Activated T-cell treated with anti-CD3 and anti-CD28 coated beads for 4 hours (primary cell): ENCODE data around the gene MAP1LC3A.
"Not testable (repeated sequence)": the region's sequence is repeated elsewhere in the genome, so short reads cannot be mapped to it uniquely, and the experiment has no call there.

Source experiments
- DNase-seq: peaks from one replicate; pipeline ENCODE4 v3.0.0-alpha.2; 2020

The MAP1LC3A gene

DNA sequence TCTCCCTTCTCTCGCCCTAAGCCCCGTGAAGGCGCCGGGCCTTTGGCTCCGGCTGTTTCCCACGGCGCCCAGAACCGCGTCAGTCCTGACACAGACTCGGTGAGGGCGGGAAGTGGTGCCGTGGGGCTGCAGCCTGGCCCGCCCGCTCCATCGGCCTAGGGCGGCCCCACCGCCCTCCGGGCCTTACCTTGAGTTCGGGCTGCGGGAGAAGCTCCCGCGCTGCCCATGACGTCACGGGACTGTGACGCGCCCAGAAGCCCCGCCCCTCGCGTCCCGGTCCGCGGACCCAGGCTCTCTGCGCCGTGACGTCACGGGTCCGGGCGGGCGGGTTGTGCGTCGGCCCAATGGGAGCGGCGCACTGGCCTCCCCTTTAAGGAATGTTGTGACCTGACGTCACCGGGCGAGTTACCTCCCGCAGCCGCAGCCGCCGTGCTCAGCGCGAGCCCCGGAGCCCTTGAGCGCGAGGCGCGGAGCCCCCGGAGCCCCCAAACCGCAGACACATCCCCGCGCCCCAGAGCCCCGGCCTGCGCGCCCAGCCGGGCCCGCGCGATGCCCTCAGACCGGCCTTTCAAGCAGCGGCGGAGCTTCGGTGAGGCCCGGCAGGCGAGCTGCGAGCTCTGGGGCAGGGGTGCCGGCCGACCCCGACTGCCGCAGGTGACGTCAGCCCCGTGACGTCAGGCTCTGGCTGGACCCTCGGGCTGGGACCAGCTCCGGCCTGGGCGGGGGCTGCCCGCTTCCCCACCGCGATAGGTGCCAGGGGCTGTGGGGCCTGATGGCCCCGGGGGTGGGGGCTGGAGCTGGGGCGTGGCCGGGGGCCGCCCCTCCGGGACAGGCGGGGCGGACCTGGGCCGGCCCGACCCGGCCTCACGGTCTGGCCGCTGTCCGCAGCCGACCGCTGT lies at the start of gene MAP1LC3A:
MAP1LC3A (plus strand) TSS at position 399 of the 899 bp plus-strand sequence; CDS start at position 550, 151 bp downstream.
- DNase-seq, result peak; percentile 92

DNA sequence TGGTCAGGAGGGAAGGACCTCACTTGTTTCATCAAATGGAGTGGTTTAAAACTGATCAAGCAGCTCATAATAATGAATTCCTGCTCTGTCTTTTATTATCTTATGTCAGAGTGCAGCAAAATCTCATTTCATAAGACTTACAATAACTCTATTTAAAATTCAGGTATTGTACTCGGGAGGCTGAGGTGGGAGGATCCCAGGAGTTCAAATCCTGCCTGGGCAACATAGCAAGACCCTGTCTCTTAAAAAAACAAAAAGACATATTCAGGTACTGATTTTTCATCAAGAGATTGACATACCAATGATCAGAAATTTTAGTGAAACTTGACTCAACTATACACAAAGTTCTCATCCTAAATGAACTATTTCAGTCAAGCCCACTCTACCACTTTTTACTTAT lies 47.9 kb upstream of the MAP1LC3A start:
- DNase-seq, result no peak

DNA sequence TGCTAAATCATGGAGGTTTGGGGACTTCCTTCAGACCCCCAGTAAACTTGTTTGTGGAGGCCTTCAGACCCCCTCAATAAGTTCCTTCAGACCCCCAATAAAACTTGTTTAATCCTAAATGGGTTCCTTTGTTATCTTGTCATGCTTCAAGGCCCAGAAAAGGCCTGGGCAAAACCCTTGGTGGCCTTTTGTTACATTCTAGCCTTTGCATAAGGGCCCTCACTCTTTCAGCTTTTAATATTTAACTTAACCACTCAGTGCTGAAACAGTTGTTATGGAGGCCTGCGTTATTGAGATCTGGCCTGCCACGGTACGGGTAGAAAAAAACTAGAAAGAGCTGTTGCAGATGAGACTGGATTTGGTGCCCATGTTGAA lies 46.6 kb upstream of the MAP1LC3A start:
- no peak for DNase-seq

DNA sequence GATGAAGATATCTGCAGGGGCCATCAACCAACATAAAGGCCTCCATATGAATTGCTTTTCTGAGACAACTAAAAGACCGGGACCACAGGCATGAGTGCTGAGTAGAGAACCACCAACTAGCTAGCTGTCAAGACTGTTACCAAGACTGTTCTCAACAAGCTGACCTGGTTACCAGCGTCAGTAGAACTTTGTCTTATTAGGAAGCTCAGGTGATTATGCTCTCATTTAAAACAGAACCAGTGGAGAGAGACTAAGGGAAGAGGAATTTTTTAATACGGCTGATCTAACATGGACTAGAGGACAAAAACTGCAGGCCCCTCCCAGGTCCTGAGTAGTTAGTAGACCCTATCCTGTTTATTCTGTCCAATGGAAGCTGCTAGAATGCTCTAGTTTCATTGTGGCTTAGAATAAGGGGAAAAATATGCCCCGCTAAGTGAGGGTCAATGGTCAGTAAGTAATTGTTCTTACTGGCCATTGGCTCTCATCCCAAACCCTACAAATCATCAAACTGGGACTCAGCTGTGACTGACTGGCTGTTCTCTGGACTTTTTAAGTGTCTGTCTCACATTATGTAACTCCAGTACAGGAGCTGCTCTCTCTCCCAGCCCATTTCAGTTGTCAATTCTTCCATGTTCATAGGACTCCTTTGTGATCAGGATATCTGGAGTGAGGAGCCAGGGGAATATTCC lies 46.1 kb upstream of the MAP1LC3A start:
- no peak for DNase-seq

DNA sequence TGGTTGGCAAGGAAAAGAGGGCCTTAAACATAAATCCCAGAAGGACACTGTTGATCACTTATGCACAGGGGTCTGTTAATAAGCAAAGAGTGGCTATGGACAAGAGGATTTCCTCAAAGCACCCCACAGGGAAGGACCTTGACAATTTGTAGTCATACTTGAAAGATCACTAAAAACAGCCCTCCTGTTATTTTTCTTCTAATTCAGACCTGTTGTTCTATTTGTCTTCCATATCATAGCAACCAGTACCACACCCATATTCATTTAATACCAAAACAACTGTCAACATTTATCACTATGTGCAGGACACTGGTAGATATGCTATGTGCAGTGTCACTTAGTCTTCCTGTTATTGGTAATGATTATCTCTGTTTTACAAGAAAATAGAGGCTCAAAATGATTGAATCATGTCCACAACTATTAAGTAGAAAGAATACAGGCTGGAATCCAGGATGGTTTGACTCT lies 45.5 kb upstream of the MAP1LC3A start:
- DNase-seq, result no peak

DNA sequence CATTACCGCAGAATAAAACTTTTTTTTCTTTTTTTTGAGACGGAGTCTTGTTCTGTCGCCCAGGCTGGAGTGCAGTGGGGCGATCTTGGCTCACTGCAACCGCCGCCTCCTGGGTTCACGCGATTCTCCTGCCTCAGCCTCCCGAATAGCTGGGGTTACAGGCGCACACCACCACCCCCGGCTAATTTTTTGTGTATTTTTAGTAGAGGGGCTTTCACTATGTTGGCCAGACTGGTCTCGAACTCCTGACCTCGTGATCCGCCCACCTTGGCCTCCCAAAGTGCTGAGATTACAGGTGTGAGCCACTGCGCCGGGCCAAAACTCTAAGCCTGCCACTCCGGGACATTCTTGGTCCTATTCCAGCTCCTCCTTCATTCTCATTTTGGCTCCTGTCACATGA lies 44.5 kb upstream of the MAP1LC3A start:
- not testable (repeated sequence) for DNase-seq

DNA sequence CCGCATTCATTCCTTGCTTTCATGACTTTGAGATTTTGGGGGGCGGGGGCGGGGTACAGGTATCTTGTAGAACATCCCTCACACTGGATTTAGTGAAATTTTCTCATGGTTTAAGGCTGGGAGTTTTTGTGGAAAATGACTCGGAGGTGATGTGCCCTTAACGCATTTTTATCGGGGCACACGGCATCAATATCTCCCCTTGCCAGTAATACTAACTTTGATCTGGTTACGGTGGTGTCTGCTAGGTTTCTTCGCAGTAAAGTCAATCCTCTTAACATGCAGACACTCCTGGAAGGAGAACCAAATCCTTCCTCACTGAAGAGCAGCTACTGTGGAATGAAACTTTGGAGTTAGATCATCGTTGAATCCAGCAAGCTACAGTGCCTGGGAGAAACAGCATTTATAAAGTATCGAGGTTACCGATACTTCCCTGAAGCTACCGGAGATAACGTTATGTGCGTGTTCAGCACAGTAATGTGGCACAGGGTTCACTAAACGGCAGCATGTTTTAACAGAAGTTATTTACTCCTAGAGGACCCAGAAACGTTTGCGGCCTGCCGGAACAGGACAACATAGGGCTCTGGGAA lies 43.5 kb upstream of the MAP1LC3A start:
- no peak for DNase-seq

DNA sequence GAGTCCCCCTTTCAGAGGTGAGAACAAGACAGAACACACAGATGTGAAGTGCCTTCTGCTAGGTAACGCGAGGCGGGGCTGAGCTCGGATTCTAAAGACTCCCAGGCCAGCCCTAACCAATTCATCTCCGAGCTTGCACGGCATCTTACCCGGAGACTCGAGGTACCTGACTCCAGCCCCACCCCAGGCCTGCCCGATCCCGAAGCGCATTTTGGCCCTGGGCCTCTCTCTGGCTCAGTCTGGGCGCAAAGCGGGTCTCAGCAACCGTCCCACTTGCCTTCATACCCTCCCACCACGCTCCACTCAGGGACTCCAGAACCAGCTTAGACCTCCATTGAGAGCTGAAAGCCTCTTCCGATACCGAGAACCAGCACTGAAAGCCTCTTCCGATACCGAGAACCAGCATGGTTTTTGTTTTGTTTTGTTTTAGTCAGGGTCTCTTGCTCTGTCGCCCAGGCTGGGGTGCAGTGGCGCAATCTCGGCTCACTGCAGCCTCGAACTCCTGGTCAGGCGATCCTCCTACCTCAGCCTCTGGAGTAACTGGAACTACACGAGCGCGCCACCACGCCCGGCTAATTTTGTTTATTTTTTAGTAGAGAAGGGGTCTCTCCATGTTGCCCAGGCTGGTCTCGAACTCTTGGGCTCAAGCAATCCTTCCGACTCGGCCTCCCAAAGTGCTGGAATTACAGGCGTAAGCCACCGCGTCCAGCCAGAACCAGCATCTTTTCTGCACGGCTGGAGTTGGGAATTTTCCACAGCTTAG lies 42.9 kb upstream of the MAP1LC3A start:
- peak; percentile 49 for DNase-seq

DNA sequence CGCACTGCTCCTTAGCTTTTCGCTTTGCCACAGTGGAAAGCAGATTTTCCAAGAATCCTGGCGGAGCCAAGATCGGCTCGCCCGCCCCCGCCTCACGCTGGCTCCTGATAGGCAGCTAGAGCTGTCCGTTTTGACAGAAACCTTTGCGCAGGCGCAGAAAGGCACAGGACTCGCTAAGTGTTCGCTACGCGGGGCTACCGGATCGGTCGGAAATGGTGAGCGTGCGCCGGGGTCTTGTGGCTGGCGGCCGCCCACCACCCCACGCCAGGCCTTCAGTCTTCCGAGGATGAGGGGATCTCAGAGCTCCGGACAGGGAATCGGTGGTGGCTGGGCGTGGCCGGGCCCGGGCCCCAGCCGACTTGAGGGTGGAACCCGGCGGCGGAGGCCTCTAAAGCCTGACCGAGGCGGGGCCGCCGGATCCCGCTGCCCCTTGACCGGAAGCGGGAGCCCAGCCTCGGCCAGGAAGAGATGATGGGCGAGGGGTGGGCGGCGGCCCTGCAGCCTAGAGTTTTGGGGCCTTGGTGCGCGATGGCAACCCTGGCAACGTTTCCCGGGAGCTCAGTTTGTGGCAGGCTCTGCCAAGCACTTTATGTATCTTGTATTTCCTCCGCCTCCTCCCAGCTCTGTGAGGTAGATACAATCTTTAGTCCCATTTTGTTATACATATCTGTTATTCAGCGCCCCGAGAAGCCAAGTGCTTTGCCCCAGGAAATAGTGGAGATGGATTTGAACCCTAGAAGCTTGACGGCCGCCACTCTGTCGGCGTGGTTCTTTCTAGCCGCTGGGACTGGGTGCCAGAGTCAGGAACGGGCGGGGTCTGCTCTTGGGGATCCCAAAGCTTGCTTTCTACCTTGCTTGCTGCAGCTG lies 42.0 kb upstream of the MAP1LC3A start, which contains the start of gene DYNLRB1:
DYNLRB1 (plus strand) TSS at position 176 of the 867 bp plus-strand sequence; CDS start at position 213, 37 bp downstream.
- DNase-seq, result peak; percentile 93

DNA sequence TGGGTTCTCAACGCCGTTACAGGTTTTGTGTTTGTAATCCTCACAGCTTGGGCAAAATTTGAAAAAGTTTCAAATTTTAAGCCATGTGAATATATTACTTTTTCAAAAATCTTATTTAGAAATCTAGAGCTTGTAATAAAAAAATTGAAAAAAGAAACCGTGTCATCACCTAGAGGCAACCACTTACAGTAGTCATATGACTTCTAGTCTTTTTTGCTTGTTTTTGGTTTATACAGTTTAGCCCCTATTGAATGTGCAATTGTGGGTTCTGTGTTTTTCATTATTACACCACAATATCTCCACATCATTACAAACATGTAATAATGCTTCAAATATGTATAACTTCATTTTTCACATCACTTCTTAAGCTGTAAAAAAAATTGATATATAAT lies 41.4 kb upstream of the MAP1LC3A start:
- no peak for DNase-seq

DNA sequence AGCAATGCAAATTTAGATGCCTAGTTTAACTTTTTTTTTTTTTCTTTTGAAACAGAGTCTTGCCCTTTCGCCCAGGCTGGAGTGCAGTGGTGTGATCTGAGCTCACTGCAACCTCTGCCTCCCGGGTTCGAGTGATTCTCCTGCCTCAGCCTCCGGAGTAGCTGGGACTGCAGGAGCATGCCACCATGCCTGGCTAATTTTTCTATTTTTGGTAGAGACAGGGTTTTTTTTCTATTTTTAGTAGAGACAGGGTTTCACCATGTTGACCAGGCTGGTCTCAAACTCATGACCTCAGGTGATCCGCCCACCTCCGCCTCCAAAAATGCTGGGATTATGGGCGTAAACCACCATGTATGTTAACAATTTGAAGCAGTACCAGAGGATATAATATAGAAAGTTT lies 39.7 kb upstream of the MAP1LC3A start:
- not testable (repeated sequence) for DNase-seq

DNA sequence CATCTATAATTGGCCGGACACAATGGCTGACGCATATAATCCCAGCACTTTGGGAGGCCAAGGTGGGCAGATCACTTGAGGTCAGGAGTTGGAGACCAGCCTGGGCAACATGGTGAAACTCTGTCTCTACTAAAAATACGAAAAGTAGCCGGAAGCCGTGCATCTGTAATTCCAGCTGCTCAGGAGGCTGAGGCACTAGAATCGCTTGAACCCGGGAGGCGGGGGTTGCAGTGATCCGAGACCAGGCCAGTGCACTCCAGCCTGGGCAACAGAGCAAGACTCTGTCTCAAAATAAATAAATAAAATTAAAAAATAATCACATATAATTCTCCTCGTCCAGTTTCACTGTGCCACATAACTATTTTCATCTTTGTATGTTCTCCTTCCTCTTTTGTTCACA lies 38.7 kb upstream of the MAP1LC3A start:
- DNase-seq, result not testable (repeated sequence)

DNA sequence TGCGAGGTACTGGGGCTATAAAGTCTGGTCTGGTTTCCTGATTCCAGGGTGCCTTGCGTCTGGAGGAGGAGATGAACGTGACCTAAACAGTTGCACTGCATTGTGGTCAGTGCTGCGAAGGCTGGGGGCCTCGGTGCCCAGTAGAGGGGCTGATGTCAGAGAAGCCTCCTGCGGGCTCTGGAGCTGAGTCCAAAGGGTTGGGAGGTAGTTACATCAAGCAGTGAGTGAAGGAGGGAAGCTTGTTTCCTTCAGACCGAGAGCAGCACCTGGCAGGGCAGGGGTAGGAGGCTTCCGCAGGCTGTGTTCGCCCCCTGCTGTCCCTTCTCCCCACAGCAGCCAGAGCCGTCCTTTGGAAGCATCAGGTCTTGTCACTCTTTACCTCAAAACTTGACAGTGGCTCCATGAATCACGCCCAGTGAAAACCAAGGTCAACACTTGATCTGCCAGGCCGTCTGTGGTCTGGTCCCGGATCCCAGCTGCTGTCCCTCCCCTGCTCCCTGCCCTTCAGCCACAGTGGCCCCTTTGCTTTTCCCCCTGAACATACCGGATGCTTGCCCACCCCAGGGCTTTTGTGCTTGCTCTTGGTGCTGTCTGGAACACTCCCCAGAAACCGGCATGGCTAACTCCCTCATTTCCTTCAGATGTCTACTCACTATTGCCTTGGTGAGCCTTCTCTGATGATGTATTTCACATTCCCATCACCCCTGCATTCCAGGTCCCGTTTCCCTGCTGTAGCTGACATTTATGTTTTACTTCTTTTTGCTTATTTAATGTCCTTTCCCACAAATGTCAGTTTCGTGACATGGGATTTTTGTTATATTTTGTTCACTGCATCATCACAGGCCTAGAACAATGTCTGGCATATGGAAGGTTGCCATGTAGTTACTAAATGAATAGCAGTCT lies 35.3 kb upstream of the MAP1LC3A start:
- peak; percentile 28 for DNase-seq

DNA sequence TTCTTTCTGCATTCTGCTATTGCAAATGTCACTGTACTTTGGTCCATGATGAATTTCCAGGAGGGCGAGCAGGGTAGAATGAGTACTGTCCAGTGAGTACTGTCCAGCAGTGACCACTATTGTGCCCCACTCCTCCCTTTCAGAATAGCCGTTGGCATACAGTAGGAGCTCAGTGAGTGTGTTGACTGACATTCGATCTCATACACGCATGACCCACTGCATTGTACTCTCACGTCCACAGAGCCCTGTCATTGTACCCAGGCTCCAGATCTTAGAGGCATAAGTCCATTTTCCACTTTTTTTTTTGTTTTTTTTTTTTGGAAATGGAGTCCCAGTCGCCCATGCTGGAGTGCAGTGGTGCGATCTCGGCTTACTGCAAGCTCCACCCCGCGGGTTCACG lies 34.1 kb upstream of the MAP1LC3A start:
- no peak for DNase-seq

DNA sequence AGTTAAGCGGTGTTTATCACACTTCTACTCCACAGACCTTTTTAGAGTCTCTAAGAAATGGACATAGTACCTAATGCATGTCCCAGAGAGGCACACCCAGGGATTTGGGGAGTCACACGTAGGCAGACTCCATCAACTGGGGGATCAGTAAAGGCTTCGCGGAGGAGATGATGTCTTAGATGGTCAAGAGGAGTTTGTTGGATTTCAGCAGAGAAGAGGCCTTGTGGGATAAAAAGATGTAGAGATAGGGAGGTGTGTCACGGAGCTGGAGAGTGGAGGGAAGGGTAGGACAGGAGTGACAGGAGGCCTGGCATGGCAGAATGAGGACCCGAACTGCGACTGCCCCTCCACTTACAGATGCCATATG lies 33.2 kb upstream of the MAP1LC3A start:
- DNase-seq, result no peak

DNA sequence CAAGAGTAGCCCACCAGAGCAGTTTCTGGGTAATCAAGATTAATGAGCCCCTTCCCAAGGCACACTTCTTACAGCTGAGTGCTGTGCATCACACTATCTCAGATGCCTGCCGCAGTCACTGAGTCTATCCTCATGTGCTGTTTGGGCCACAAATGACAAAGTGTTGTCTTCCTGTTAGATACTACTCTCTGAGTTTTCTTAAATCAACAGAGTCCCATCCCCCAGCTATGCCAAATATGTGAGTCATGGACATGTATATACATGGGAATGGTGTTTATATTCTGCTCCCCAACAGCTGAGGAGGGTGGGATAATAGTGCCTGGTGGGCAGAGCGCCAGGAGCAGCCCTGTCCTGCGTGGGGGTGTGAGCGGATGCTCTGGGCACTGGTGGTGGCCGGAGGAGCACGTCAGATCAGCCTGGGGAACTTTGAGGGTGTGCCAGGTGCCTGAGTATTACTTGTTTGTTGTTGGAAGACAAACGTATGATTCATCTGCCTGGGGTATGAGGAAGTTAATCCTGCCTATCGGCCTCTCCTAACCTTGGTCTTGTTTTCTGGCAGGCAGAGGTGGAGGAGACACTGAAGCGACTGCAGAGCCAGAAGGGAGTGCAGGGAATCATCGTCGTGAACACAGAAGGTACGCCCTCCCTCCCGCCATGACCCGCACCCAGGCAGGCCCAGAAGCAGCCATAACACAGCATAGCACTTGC lies 32.7 kb upstream of the MAP1LC3A start:
- DNase-seq, result no peak

DNA sequence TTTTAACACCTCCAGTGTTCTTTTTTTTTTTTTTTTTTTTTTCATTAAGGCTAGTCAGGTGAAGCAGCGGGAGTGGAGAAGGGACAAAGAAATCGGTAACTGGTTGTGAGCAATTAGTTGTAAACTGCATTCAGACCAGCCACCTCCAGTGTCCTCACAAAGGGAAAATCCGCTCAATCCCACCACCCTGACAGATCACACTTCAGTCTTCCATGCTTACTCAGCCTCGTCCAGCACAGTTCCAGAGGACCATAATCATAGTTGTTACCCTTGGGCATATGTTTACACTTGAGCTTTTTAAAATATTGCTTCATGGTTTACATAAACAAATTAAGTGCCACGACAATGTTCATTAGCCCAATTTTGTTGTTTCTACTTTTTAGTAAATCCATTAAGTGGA lies 32.1 kb upstream of the MAP1LC3A start:
- DNase-seq, result no peak

DNA sequence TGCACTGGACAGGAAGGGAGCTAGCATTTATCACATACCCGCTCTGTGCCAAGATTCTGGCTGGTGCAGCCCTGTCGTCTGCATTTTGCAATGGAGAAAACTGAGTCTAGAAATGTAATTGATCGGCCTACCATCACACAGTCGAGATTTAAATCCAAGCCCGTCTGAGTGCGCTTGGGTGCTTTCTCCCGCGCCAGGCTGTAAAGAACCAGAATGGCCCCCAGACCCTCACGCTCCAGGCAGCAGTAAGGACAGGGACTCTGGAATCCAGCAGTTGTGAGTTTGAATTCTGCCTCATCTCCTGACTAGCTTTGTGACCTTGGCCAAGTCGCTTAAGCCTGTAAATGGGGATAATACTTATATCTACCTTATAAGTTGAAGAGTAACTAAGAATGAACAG lies 31.5 kb upstream of the MAP1LC3A start:
- DNase-seq, result no peak

DNA sequence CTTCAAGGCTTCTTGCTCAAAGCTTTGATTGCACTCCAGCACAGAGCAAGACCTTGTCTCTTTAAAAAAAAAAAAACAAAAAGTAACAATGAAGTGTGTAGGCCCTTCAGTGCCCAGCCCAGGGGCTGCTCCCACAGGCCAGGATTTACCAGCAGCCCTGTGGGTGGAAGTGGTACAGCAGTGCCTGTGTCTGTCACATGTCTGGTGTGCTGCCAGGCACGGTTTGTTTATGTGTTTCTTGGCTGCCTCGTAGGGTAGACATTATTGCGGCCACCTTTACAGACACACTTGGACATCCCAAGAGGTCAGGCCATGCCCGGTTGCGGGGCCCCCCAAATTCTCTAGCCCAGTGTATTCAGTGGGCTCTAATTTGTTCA lies 29.6 kb upstream of the MAP1LC3A start:
- no peak for DNase-seq

DNA sequence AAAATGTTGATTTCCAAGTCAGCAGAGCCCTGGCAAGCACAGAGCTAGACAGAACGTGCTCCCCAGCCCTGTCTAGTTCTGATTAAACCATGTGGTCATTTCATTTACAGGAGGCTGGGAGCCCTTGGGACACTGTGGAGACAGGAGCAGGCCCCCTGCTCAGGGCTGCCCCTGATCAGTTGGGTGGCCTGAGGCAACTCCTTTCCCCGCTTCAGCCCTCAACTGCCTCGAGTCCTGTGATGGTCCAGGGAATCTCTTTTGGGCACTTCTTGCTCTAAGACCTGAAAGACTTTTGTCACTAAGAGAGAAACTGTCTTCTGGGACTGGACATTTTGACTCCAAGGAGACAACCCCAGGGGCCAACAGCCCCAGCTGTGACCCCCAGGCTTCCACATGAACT lies 28.8 kb upstream of the MAP1LC3A start:
- DNase-seq, result no peak
